Smooth muscle cell (in vitro differentiated cells): ENCODE data around the gene KLHL35. TPM values are rescaled to one million over a fixed set of nuclear protein-coding genes. Genes with fewer than 3 reads are reported as not detected.
A peak's percentile ranks its signal among the peaks of the same experiment; 100 is the strongest.

Source experiments
- DNase-seq: peaks from one replicate; lab custom pipeline; 2025; ENCODE audit not compliant: unreplicated experiment; lab: John Stamatoyannopoulos, UW
- H2AFZ ChIP-seq: fragments of 200-600 bp; sonication (generic); 2 replicates; pipeline ENCODE4 v1.6.0; 2016; ENCODE audit warnings: antibody characterized with exemption, low read depth, mild to moderate bottlenecking
- H3F3A ChIP-seq: fragments of 200-600 bp; sonication (generic); 2 replicates; pipeline ENCODE4 v1.6.0; 2017; ENCODE audit warnings: antibody characterized with exemption, low read depth
- H3K27ac ChIP-seq: fragments of 200-600 bp; sonication (generic); 2 replicates; pipeline ENCODE4 v1.5.1; 2016; ENCODE audit warnings: low read depth, mild to moderate bottlenecking
- H3K27me3 ChIP-seq: fragments of 200-600 bp; sonication (generic); 2 replicates; pipeline ENCODE4 v1.6.1; 2016; ENCODE audit warnings: low read depth, mild to moderate bottlenecking
- H3K36me3 ChIP-seq: fragments of 200-600 bp; sonication (generic); 2 replicates; pipeline ENCODE4 v1.5.1; 2016; ENCODE audit warnings: low read depth
- H3K4me1 ChIP-seq: fragments of 200-600 bp; sonication (generic); 2 replicates; pipeline ENCODE4 v1.5.1; 2016; ENCODE audit warnings: low read depth
- H3K4me2 ChIP-seq: fragments of 200-600 bp; sonication (generic); 2 replicates; pipeline ENCODE4 v1.6.0; 2016; ENCODE audit warnings: mild to moderate bottlenecking
- H3K4me3 ChIP-seq: fragments of 200-600 bp; sonication (generic); 2 replicates; pipeline ENCODE4 v1.5.1; 2016; ENCODE audit warnings: mild to moderate bottlenecking
- H3K79me2 ChIP-seq: fragments of 200-600 bp; sonication (generic); 2 replicates; pipeline ENCODE4 v1.6.0; 2016; ENCODE audit warnings: low read depth, mild to moderate bottlenecking
- H3K9ac ChIP-seq: fragments of 200-600 bp; sonication (generic); 2 replicates; pipeline ENCODE4 v1.6.0; 2016; ENCODE audit warnings: low read depth
- H3K9me3 ChIP-seq: fragments of 200-600 bp; sonication (generic); replicated peaks from 2 replicates; pipeline ENCODE4 v1.5.1; 2016; ENCODE audit warnings: low read depth
- H4K20me1 ChIP-seq: fragments of 200-600 bp; sonication (generic); 2 replicates; pipeline ENCODE4 v1.6.0; 2016; ENCODE audit warnings: low read depth
- CTCF ChIP-seq: fragments of 200-600 bp; sonication (generic); IDR thresholded peaks from 2 replicates; pipeline ENCODE4 v1.5.1; 2017; ENCODE audit warnings: borderline replicate concordance, mild to moderate bottlenecking, antibody characterized with exemption; ENCODE audit not compliant: insufficient read depth, poor library complexity, severe bottlenecking
- WGBS: methylation state at CpG from one replicate; pipeline ENCODE4 v1.1.7; 2016; ENCODE audit warnings: low lambda C conversion rate; 5-methylcytosine and 5-hydroxymethylcytosine counted together
- polyA plus RNA-seq: library from polyadenylated mRNA; unstranded; fragments of >200 nt; fragmentation: Nextera tagmentation; extraction: Ambion mirVana; gene quantifications from 2 replicates; pipeline ENCODE4 v1.2.1, GENCODE V29; 2016
- total RNA-seq: library from RNA; depleted of rRNA; stranded (reverse); fragments of >200 nt; gene quantifications from 2 replicates; pipeline ENCODE4 v1.2.3, GENCODE V29; 2014

KLHL35 gene
- total and polyA plus RNA-seq, 2 experiments from 2014 or later, result 1.0 to 3.0 TPM

- no peak for DNase-seq
- WGBS, result 76% methylated on average over 8 of the region's 8 CpGs
- Histone ChIP-seq H3K79me2 (peaks cover 46% of the 10 kb centered on the region), H3K4me2 (no peak overlapping the region), H3F3A (peaks cover 16% of the 10 kb centered on the region), H3K36me3 (no peaks in the 10 kb centered on the region), H3K4me1 (peaks cover 15% of the 10 kb centered on the region), H3K27ac (no peak overlapping the region), H2AFZ (peak overlapping the region; percentile 89), H3K9ac (no peak overlapping the region), H3K4me3 (no peak overlapping the region), H3K9me3 (no peaks in the 10 kb centered on the region), H3K27me3 (no peaks in the 10 kb centered on the region), H4K20me1 (peaks cover 44% of the 10 kb centered on the region)
- TF ChIP-seq CTCF, result no peak
These were observed 34.1 kb downstream of the KLHL35 start for GRCh38 chr11:75398906-75399305.

GRCh38 chr11:75394085-75394840 lies 38.7 kb downstream of the KLHL35 start:
- no peak overlapping the region for H3K27ac ChIP-seq
- H3K36me3 ChIP-seq, result no peaks in the 10 kb centered on the region
- no peak overlapping the region for H3K4me3 ChIP-seq
- no peaks in the 10 kb centered on the region for H3K27me3 ChIP-seq
- DNase-seq, result no peak
- H3K4me2 ChIP-seq, result no peak overlapping the region
- H3K9ac ChIP-seq, result no peak overlapping the region
- H3K79me2 ChIP-seq, result no peaks in the 10 kb centered on the region
- no peaks in the 10 kb centered on the region for H3F3A ChIP-seq
- H4K20me1 ChIP-seq, result no peaks in the 10 kb centered on the region
- WGBS, result 58% methylated on average over 8 of the region's 8 CpGs
- H3K4me1 ChIP-seq, result no peaks in the 10 kb centered on the region
- no peak for TF ChIP-seq CTCF
- H3K9me3 ChIP-seq, result no peaks in the 10 kb centered on the region
- no peak overlapping the region for H2AFZ ChIP-seq

GRCh38 chr11:75389925-75390324 lies 43.1 kb downstream of the KLHL35 start:
- Histone ChIP-seq H3K27me3 (no peaks in the 10 kb centered on the region), H3K4me2 (no peak overlapping the region), H3F3A (peaks cover 3% of the 10 kb centered on the region), H3K4me3 (no peak overlapping the region), H4K20me1 (no peaks in the 10 kb centered on the region), H3K36me3 (no peaks in the 10 kb centered on the region), H3K4me1 (no peaks in the 10 kb centered on the region), H3K27ac (no peak overlapping the region), H3K9ac (no peak overlapping the region), H3K79me2 (no peaks in the 10 kb centered on the region), H3K9me3 (no peaks in the 10 kb centered on the region), H2AFZ (no peak overlapping the region)
- 97% methylated on average over 7 of the region's 7 CpGs for WGBS
- TF ChIP-seq CTCF, result no peak
- no peak for DNase-seq

- Histone ChIP-seq H3F3A (peaks cover 3% of the 10 kb centered on the region), H4K20me1 (no peaks in the 10 kb centered on the region), H3K79me2 (no peaks in the 10 kb centered on the region), H2AFZ (peak overlapping the region; percentile 46), H3K27ac (no peak overlapping the region), H3K4me1 (no peaks in the 10 kb centered on the region), H3K27me3 (no peaks in the 10 kb centered on the region), H3K9ac (no peak overlapping the region), H3K4me2 (peak overlapping the region; percentile 63), H3K4me3 (no peak overlapping the region), H3K36me3 (no peaks in the 10 kb centered on the region), H3K9me3 (no peaks in the 10 kb centered on the region)
- 43% methylated on average over 11 of the region's 11 CpGs for WGBS
- no peak for TF ChIP-seq CTCF
- DNase-seq, result no peak
These were observed 43.8 kb downstream of the KLHL35 start for GRCh38 chr11:75389276-75389605.
